IMR-90 (cell line): ENCODE measurements around the gene CDA. TPM values are rescaled to one million over a fixed set of nuclear protein-coding genes. Genes with fewer than 3 reads are reported as not detected.

Experiments used
- ATAC-seq: fragments of 200-7000 bp; cut with Tn5 transposase; 2 replicates; pipeline ENCODE4 v1.9.1; 2020; ENCODE audit warnings: low read depth, mild to moderate bottlenecking, moderate library complexity
- BruUV-seq: library from RNA; stranded (reverse); fragments of 400-500 nt; replicated peaks from 2 replicates; lab custom pipeline; 2021; lab: Mats Ljungman, UMichigan
- CTCF ChIA-PET: fragments of 300-600 bp; formaldehyde crosslinking; extraction: SDS; loops from one replicate; lab custom pipeline; 2021; ENCODE audit warnings: antibody characterized with exemption; lab: Yijun Ruan, JAX
- POLR2A ChIA-PET: fragments of 300-600 bp; sonication (Branson Sonifier 250); formaldehyde crosslinking; loops from one replicate; lab custom pipeline; 2022; ENCODE audit warnings: antibody characterized with exemption; ENCODE audit not compliant: unreplicated experiment; lab: Charles Lee
- DNase-seq: peaks from one replicate; pipeline ENCODE4 v3.0.0; 2013
- H2AFZ ChIP-seq: replicated peaks from 2 replicates; pipeline ENCODE3; 2013; ENCODE audit warnings: low read length, mild to moderate bottlenecking; ENCODE audit not compliant: poor library complexity
- H2AK5ac ChIP-seq: 2 replicates; pipeline ENCODE4 v1.6.1; 2013; ENCODE audit warnings: low read depth, low read length, inconsistent platforms
- H2AK9ac ChIP-seq: replicated peaks from 2 replicates; pipeline ENCODE3; 2013; ENCODE audit warnings: mild to moderate bottlenecking, low read depth, low read length, moderate library complexity; ENCODE audit not compliant: poor library complexity
- H2BK120ac ChIP-seq: 2 replicates; pipeline ENCODE4 v1.6.1; 2013; ENCODE audit warnings: low read depth, low read length, inconsistent platforms
- H2BK15ac ChIP-seq: 3 replicates; pipeline ENCODE4 v1.6.1; 2013; ENCODE audit warnings: low read depth, low read length, inconsistent platforms
- H2BK20ac ChIP-seq: 2 replicates; pipeline ENCODE4 v1.6.1; 2013; ENCODE audit warnings: low read depth, mild to moderate bottlenecking, inconsistent platforms, low read length, moderate library complexity
- H2BK5ac ChIP-seq: 2 replicates; pipeline ENCODE4 v1.6.1; 2013; ENCODE audit warnings: mild to moderate bottlenecking, low read depth, low read length, inconsistent platforms; ENCODE audit not compliant: poor library complexity, severe bottlenecking
- H3K14ac ChIP-seq: replicated peaks from 2 replicates; pipeline ENCODE4 v1.6.1; 2013; ENCODE audit warnings: low read depth, low read length, inconsistent platforms
- H3K18ac ChIP-seq: 2 replicates; pipeline ENCODE4 v1.6.1; 2013; ENCODE audit warnings: low read depth, low read length, control low read depth
- H3K23ac ChIP-seq: 2 replicates; pipeline ENCODE4 v1.6.1; 2013; ENCODE audit warnings: low read depth, low read length, inconsistent platforms
- H3K27ac ChIP-seq: 2 replicates; pipeline ENCODE4 v1.5.1; 2013; ENCODE audit warnings: mild to moderate bottlenecking, control low read depth, low read length; ENCODE audit not compliant: insufficient read depth
- H3K27me3 ChIP-seq: 2 replicates; pipeline ENCODE4 v1.6.1; 2013; ENCODE audit warnings: low read length; ENCODE audit not compliant: control insufficient read depth, insufficient read depth
- H3K36me3 ChIP-seq: 2 replicates; pipeline ENCODE4 v1.6.1; 2013; ENCODE audit warnings: low read length, mixed read lengths; ENCODE audit not compliant: control insufficient read depth, insufficient read depth
- H3K4ac ChIP-seq: 2 replicates; pipeline ENCODE4 v1.6.1; 2013; ENCODE audit warnings: low read depth, low read length, inconsistent platforms
- H3K4me1 ChIP-seq: 2 replicates; pipeline ENCODE4 v1.6.1; 2013; ENCODE audit warnings: low read length, mixed read lengths; ENCODE audit not compliant: control insufficient read depth, insufficient read depth
- H3K4me2 ChIP-seq: 2 replicates; pipeline ENCODE4 v1.6.1; 2013; ENCODE audit warnings: low read depth, mild to moderate bottlenecking, control low read depth, low read length, moderate library complexity
- H3K4me3 ChIP-seq: 2 replicates; pipeline ENCODE4 v1.5.1; 2013; ENCODE audit warnings: low read depth, mild to moderate bottlenecking, control low read depth, low read length, moderate library complexity; ENCODE audit not compliant: insufficient read depth
- H3K56ac ChIP-seq: 2 replicates; pipeline ENCODE4 v1.6.1; 2013; ENCODE audit warnings: low read length, inconsistent platforms; ENCODE audit not compliant: insufficient read depth; ENCODE audit errors: extremely low read depth
- H3K79me1 ChIP-seq, 2 experiments: 2 replicates each; pipeline ENCODE4 v1.6.1; 2013; ENCODE audit warnings: low read length in 2 of 2, inconsistent platforms in 1 of 2, low read depth in 1 of 2
- H3K9ac ChIP-seq: 2 replicates; pipeline ENCODE4 v1.6.1; 2013; ENCODE audit warnings: low read depth, low read length, control low read depth
- H3K9me1 ChIP-seq: 2 replicates; pipeline ENCODE4 v1.6.1; 2013; ENCODE audit warnings: low read length, inconsistent platforms; ENCODE audit not compliant: insufficient read depth
- H3K9me3 ChIP-seq: 2 replicates; pipeline ENCODE4 v1.6.1; 2013; ENCODE audit warnings: low read length; ENCODE audit not compliant: control insufficient read depth, insufficient read depth
- H4K20me1 ChIP-seq: 2 replicates; pipeline ENCODE4 v1.6.1; 2013; ENCODE audit warnings: low read length, inconsistent platforms; ENCODE audit not compliant: insufficient read depth
- H4K5ac ChIP-seq: 2 replicates; pipeline ENCODE4 v1.6.1; 2013; ENCODE audit warnings: mild to moderate bottlenecking, low read depth, low read length, control low read depth
- H4K8ac ChIP-seq, 2 experiments: 2 replicates each; pipeline ENCODE4 v1.6.1; 2013; ENCODE audit warnings: low read depth in 2 of 2, low read length in 2 of 2, control low read depth in 1 of 2, inconsistent platforms in 1 of 2
- H4K91ac ChIP-seq: 2 replicates; pipeline ENCODE4 v1.6.1; 2013; ENCODE audit warnings: low read depth, low read length, inconsistent platforms; ENCODE audit not compliant: insufficient read depth
- BHLHE40 ChIP-seq: fragments of 150-350 bp; IDR thresholded peaks from 2 replicates; pipeline ENCODE4 v1.6.1; 2016; ENCODE audit warnings: mild to moderate bottlenecking, low read depth, low read length
- CHD1 ChIP-seq: IDR thresholded peaks from 2 replicates; pipeline ENCODE4 v1.6.1; 2012; ENCODE audit warnings: low read depth, low read length, improper control_type of control experiment
- MAFK ChIP-seq: IDR thresholded peaks from 2 replicates; pipeline ENCODE4 v1.6.1; 2012; ENCODE audit warnings: low read depth, low read length, improper control_type of control experiment
- RFX5 ChIP-seq: IDR thresholded peaks from 2 replicates; pipeline ENCODE4 v1.8.0; 2012; ENCODE audit warnings: low read depth, mild to moderate bottlenecking, low read length, moderate library complexity
- USF2 ChIP-seq: fragments of 150-350 bp; IDR thresholded peaks from 2 replicates; pipeline ENCODE4 v1.6.1; 2017; ENCODE audit warnings: mild to moderate bottlenecking, antibody characterized with exemption, low read length, low read depth
- WGBS, 2 experiments: methylation state at CpG; one replicate each; pipeline versions ENCODE4 v1.1.5 to v1.1.7; 2013; ENCODE audit warnings: missing lambda C conversion rate in 2 of 2; ENCODE audit not compliant: insufficient read length in 1 of 2; ENCODE audit errors: extremely low coverage in 2 of 2; 5-methylcytosine and 5-hydroxymethylcytosine counted together
- dilution Hi-C: fragments of 300-500 bp; cut with HindIII; formaldehyde crosslinking; loops from one replicate; pipeline ENCODE4 v1.14.3; 2018; ENCODE audit warnings: low sequenced_read_pairs; ENCODE audit not compliant: unreplicated experiment
- in situ Hi-C: fragments of 300-500 bp; cut with MboI; formaldehyde crosslinking; loops from 3 replicates; pipeline ENCODE4 v1.14.3; 2019; ENCODE audit warnings: low sequenced_read_pairs, inconsistent platforms, mixed read lengths
- intact Hi-C: fragments of 100-400 bp; cut with micrococcal nuclease; formaldehyde crosslinking; loops from 2 replicates; pipeline ENCODE4 v1.10.0; 2022
- polyA plus RNA-seq, 3 experiments: library from polyadenylated mRNA; depleted of rRNA; stranded (reverse); fragments of >200 nt; gene quantifications; 2 replicates each; pipeline ENCODE4 v1.2.3, GENCODE V29; 2012; ENCODE audit warnings: low replicate concordance in 1 of 3
- total RNA-seq: library from RNA; depleted of rRNA; stranded (reverse); fragments of >200 nt; gene quantifications from 2 replicates; pipeline ENCODE4 v1.2.3, GENCODE V29; 2012

Gene CDA
- total and polyA plus RNA-seq, 2 of the 4 experiments (the other 2 are of a cell fraction), result 0.90 to 9.4 TPM

- ATAC-seq, result no peak
Measured at GRCh38 chr1:20571427-20571826, 17.5 kb upstream of the CDA start.

More at GRCh38 chr1:20571427-20571826, 17.5 kb upstream of the CDA start:
- intact Hi-C loops (no loop called here), in situ Hi-C loops (loop anchor here (5.0 kb wide), 1 partner anchor 66 kb away; no protein-coding TSS in a partner anchor), dilution Hi-C loops (no loop called here)
- Histone ChIP-seq H4K5ac (no peak overlapping the region), H3K4me2 (no peak overlapping the region), H4K8ac (no peak overlapping the region), H3K18ac (no peak overlapping the region), H3K27me3 (peaks cover 24% of the 10 kb centered on the region), H2AFZ (no peak overlapping the region), H2BK5ac (no peak overlapping the region), H3K9me3 (peaks cover 9% of the 10 kb centered on the region), H3K56ac (no peak overlapping the region), H4K20me1 (no peaks in the 10 kb centered on the region), H4K91ac (no peak overlapping the region), H3K79me1 (no peaks in the 10 kb centered on the region), H3K4me1 (no peaks in the 10 kb centered on the region), H3K4me3 (no peak overlapping the region), H2BK20ac (no peak overlapping the region), H2AK5ac (no peak overlapping the region), H3K36me3 (no peaks in the 10 kb centered on the region), H3K27ac (no peak overlapping the region), H3K9ac (no peak overlapping the region), H3K23ac (no peak overlapping the region), H2BK120ac (no peak overlapping the region), H3K9me1 (no peaks in the 10 kb centered on the region), H3K4ac (no peak overlapping the region), H2BK15ac (no peak overlapping the region), H2AK9ac (no peak overlapping the region), H3K14ac (no peak overlapping the region)
- TF ChIP-seq MAFK (no peak), CHD1 (no peak), BHLHE40 (no peak), USF2 (no peak), RFX5 (no peak)
- 38% methylated on average over 2 of the region's 5 CpGs; no CpG with 5 or more reads in 1 of the 2 experiments for WGBS, 2 experiments
- BruUV-seq, result no TSS peak
- no peak for DNase-seq
- ChIA-PET POLR2A (no interaction called here), CTCF (no interaction called here)
